Vagina (tissue), 2 donors: ENCODE measurements around the gene ARFGEF3.

Experiments used
- CTCF ChIP-seq, 3 experiments: fragments of 450-650 bp in 2 of 3; fragments of 200-600 bp in 1 of 3; sonication (generic) in 1 of 3; IDR thresholded peaks; one replicate each; pipeline ENCODE4 v1.5.1; 2017 to 2019; ENCODE audit warnings: antibody characterized with exemption in 3 of 3, mild to moderate bottlenecking in 2 of 3, moderate library complexity in 2 of 3
- POLR2A ChIP-seq, 2 donors: fragments of 450-650 bp; IDR thresholded peaks; one replicate each; pipeline ENCODE4 v1.6.1; 2017; ENCODE audit warnings: antibody characterized with exemption in 2 of 2, mild to moderate bottlenecking in 2 of 2, moderate library complexity in 2 of 2
- POLR2AphosphoS5 ChIP-seq, 2 donors: sonication (generic); formaldehyde crosslinking; IDR thresholded peaks; one replicate each; pipeline ENCODE4 v1.9.0; 2017; ENCODE audit warnings: antibody characterized with exemption in 2 of 2, mild to moderate bottlenecking in 2 of 2, low read depth in 1 of 2; ENCODE audit not compliant: insufficient read depth in 1 of 2

DNA sequence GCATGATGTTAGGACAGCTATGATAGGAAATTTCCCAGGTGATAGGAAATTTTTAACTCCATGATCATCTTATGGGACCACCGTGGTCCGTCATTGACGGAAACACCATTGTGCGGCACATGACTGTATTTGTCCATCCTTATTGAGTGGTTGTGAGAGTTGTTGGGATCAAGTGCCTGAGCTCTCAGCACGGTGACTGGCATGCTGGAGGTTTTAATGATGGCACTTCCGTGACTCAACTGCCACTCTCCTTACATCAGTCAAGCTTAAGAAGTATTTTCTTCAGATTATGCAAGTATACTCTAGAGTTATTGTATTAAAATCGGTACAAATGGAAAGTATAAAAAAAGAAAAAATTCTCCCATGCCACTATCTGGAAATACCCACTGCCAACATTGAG is 35.8 kb downstream of the ARFGEF3 start:
- TF ChIP-seq POLR2A (IDR thresholded peaks at IDR 0.05) (no peak), CTCF (IDR thresholded peaks at IDR 0.05) (no peak), POLR2AphosphoS5 (IDR thresholded peaks at IDR 0.05; ENCODE audit: insufficient read depth in 1 of 2, low read depth in 1 of 2) (no peak)
